ENCODE results near the gene MRPL10. TPM values are rescaled to one million over a fixed set of nuclear protein-coding genes. Genes with fewer than 3 reads are reported as not detected.

MRPL10 gene
- total and polyA plus RNA-seq, 2 of the 8 experiments (the other 6 are each of a cell fraction or from before 2014, with no cell fraction given): 85.3 to 214 TPM

DNA sequence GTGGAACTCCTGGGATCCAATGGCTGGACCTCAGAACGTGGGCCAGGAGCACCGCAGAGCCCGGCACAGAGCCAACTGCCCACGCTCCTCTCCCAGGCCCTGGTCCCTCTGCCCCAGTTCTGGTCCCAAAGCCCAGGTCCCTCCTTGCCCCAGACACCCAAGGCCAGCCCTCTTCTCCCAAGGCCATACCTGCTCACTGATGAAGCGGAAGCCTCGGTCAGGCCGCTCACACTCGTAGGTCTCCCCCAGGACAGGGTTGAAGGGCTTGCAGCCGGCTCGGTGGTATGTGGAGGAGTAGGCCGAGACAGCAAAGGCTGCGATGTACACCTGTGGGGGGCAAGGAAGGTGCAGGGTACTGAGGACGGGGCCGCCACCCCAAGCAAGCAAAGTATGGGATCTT lies 18.3 kb downstream of the MRPL10 start (continued):
- no peak for TF ChIP-seq PHF8 (conservative IDR thresholded peaks at IDR 0.05; ENCODE audit: low read depth, low read length)
- no peak for TF ChIP-seq SIRT6 (IDR thresholded peaks at IDR 0.05; ENCODE audit: low read length)
- TF ChIP-seq RBBP5 (IDR thresholded peaks at IDR 0.05; ENCODE audit: borderline replicate concordance, low read depth, low read length): no peak
- TF ChIP-seq, protein P1, sequence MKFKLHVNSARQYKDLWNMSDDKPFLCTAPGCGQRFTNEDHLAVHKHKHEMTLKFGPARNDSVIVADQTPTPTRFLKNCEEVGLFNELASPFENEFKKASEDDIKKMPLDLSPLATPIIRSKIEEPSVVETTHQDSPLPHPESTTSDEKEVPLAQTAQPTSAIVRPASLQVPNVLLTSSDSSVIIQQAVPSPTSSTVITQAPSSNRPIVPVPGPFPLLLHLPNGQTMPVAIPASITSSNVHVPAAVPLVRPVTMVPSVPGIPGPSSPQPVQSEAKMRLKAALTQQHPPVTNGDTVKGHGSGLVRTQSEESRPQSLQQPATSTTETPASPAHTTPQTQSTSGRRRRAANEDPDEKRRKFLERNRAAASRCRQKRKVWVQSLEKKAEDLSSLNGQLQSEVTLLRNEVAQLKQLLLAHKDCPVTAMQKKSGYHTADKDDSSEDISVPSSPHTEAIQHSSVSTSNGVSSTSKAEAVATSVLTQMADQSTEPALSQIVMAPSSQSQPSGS (IDR thresholded peaks at IDR 0.05; ENCODE audit: low read length): no peak
- TF ChIP-seq, protein P2, sequence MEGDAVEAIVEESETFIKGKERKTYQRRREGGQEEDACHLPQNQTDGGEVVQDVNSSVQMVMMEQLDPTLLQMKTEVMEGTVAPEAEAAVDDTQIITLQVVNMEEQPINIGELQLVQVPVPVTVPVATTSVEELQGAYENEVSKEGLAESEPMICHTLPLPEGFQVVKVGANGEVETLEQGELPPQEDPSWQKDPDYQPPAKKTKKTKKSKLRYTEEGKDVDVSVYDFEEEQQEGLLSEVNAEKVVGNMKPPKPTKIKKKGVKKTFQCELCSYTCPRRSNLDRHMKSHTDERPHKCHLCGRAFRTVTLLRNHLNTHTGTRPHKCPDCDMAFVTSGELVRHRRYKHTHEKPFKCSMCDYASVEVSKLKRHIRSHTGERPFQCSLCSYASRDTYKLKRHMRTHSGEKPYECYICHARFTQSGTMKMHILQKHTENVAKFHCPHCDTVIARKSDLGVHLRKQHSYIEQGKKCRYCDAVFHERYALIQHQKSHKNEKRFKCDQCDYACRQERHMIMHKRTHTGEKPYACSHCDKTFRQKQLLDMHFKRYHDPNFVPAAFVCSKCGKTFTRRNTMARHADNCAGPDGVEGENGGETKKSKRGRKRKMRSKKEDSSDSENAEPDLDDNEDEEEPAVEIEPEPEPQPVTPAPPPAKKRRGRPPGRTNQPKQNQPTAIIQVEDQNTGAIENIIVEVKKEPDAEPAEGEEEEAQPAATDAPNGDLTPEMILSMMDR (IDR thresholded peaks at IDR 0.05; ENCODE audit: control extremely low read depth in 1 of 3, insufficient read depth in 1 of 3, low read depth in 1 of 3, low read length in 3 of 3): no peak
- TF ChIP-seq SAP30 (IDR thresholded peaks at IDR 0.05; ENCODE audit: insufficient read depth, insufficient replicate concordance, low read length): no peak

Measured in H1 (cell line).